NCI-H2196 treated with DMSO at 0.1 percent for 48 hours (cell line): ENCODE measurements around the gene IL6R.

Experiments
- DNase-seq: peaks from one replicate; lab custom pipeline; 2025; ENCODE audit not compliant: unreplicated experiment; lab: John Stamatoyannopoulos, UW

The IL6R gene

DNA sequence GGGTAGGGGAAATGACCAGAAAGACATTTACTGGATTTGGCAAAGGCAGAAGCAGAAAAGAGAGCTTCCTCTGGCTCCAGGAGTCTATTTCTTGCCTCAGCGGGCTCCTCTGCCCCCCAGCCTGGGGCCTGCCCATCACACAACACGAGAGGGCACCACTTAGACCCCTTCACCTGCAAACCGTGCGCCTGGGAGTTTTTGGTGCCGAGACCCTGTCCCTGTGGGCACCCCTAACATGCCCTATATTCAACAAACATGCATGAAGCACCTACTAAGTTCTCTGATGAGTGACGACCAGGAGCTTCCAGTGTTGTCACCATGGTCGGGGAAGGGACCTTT is 18.8 kb downstream of the IL6R start:
- no peak for DNase-seq

- no peak for DNase-seq
Measured at GRCh38 chr1:154425172-154425571, 20.0 kb downstream of the IL6R start.

- peak; percentile 64 for DNase-seq
Measured at GRCh38 chr1:154427173-154428139, 22.3 kb downstream of the IL6R start.

- no peak for DNase-seq
Measured at GRCh38 chr1:154429118-154429517, 24.0 kb downstream of the IL6R start.

DNA sequence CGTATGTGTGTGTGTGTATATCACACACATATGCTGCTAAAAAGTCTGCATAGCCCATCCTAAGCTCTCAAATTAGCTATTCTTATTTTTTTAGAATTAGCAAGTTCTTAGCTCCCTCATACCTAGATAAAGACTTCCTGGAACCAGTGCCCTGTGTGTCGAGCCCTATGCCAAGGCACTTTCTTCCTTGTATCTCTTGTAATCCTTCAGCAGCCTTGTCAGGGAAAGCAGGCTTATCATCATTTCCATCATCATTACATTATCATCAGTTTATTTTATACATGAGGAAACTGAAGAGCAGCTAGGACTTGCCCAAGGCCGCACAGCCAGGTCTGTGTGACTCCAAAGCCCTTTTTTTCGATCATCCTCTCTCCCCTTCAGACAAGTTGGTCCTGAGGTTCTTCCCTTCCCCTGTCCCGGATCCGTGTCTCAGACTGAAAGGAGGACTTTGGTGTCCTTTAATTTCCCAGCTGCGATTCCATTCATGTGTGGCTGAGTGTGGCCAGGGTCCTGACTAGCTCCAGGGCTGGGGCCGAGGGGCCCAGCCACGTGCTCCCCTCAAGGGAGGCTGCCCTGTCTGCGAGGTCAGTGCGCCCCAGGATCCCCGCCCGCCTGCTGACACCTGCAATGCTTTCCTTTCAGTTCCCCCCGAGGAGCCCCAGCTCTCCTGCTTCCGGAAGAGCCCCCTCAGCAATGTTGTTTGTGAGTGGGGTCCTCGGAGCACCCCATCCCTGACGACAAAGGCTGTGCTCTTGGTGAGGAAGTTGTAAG is 24.9 kb downstream of the IL6R start:
- no peak for DNase-seq

DNA sequence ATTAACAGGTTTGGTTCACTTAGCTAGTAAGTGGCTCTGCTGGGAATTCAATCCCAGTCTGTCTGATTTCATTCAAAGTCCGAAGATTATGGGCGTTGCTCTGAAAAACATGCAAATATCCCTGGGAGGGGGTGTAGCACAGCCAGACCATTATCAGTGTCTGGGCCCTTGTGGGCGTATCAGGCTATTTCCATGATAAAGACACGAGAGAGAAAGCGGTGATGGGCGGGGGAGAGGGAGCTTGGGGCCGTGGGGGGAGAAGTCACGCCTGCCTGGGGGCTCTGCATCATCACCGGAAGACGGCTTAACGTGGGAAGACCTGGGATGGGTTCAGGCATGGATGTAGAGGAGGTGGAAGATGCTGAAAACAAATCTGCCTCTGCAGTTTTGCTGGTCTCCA is 25.8 kb downstream of the IL6R start:
- DNase-seq: no peak

- DNase-seq: no peak
Measured at GRCh38 chr1:154431586-154432373, 26.6 kb downstream of the IL6R start.

- no peak for DNase-seq
Measured at GRCh38 chr1:154433161-154433764, 28.1 kb downstream of the IL6R start.

DNA sequence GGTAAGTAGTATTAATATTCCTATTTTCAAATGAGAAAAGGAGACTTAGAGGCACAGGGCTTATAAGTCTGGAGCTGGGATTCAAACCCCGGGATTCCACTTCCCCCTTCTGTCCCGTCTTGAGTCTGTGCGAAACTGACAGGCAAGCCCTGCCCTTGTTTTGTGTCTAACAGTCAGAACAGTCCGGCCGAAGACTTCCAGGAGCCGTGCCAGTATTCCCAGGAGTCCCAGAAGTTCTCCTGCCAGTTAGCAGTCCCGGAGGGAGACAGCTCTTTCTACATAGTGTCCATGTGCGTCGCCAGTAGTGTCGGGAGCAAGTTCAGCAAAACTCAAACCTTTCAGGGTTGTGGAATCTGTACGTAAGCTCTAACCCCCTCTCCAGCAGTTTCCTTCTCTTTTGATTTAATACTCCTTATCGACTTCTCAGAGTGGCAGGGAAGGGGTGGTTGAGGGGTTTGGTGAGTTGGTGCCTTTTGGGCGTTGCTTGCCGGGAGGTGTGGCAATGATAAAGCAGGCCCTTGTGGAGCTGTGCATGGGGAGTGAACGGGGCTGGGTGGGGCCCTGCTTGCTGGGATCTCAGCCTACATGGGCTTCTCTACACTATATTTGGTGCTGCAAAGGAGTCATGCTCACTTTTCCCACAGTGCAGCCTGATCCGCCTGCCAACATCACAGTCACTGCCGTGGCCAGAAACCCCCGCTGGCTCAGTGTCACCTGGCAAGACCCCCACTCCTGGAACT is 29.4 kb downstream of the IL6R start:
- DNase-seq: no peak

DNA sequence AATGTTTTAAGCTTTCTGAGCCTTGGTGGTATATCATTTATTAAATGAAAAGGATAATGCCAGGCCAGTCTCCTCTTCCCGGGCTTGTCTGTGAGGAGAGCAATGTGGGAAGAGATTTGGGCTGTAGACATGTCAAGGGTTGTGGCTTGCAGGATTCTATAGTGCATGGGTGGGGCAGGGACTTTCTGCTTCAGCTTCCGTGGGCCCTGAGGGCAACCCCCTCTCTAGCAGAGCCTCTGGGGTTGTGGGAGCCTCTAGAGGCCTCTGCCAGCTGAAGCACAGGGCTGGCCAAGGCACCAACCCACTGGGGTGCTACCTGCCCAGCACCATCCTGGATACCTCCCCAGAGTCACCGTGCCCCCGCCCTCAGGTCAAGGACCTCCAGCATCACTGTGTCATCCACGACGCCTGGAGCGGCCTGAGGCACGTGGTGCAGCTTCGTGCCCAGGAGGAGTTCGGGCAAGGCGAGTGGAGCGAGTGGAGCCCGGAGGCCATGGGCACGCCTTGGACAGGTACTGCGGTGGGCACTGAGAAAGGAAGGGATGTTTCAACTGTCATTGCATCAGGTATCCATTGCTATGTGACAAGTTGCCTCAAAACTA is 30.6 kb downstream of the IL6R start:
- no peak for DNase-seq

DNA sequence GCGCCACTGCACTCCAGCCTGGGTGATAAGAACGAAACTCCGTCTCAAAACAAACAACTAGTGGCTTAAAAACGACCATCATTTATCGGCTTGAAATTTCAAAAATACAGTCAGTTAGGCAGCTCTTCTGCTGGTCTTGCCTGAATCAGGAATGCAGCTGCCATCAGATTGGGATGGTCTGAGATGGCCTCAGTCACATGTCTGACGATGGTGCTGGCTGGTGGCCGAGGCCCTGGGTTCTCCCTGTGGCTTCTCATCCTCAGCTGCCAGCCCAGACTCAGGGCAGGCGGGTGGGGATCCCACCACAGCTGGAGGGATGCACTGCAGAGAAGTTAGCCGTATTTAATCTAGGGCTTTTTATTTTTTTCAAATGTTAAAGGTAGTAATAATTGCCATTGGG is 31.3 kb downstream of the IL6R start:
- DNase-seq: no peak

DNA sequence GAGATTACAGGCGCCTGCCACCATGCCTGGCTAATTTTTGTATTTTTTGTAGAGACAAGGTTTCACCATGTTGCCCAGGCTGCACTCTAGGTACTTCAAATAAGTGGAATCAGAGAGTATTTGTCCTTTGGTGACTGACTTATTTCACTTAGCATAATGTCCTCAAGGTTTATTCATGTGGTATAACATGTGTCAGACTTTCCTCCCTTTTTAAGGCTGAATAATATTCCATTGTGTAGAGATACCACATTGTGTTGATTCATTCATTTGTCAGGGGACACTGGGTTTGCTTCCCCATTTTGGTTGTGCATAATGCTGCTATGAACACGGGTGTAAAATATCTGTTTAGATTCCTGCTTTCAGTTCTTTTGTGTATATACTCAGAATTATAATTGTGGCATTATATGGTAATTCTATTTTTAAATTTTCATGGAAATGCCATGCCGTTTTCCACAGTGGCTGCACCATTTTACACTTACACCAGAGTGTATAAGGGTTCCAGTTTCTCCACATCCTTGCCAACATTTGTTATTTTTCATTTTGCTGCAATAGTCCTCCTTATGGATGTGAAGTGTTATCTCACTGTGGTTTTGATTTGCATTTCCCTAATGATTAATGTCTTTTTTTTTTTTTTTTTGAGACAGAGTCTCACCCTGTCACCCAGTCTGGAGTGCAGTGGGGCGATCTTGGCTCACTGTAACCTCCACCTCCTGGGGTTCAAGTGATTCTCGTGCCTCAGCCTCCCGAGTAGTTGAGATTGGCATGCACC is 35.1 kb downstream of the IL6R start:
- no peak for DNase-seq

DNA sequence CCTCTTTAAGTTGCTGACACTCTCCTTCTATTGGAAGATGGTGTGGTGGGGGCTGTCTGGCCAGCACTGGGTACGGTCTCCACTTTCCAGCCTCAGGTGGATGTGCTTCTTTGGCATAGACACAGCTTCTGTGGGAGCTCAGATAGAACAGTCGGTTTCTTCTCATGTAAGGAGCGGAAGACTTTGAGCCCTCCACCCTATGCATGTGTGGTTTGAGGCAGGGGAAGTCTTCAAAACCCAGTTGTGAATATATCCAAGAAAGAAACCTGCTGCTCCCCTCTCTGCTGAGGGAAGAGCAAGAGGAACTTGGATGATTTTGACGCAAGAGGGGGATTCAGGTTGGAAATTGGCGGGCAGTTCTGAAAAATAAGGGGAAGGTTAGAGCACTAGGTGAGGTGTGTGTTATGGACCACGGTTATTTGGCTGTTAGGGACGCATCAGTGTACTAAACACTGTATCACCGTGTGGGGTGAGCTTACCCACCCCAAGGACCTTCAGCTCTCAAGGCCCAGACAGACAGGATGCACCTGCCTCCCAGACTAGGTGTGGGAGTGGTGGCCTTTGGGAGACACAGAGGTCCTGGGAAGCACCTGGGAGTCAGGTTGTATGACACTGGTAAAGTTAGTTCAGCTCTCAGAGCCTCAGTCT is 36.2 kb downstream of the IL6R start:
- no peak for DNase-seq

DNA sequence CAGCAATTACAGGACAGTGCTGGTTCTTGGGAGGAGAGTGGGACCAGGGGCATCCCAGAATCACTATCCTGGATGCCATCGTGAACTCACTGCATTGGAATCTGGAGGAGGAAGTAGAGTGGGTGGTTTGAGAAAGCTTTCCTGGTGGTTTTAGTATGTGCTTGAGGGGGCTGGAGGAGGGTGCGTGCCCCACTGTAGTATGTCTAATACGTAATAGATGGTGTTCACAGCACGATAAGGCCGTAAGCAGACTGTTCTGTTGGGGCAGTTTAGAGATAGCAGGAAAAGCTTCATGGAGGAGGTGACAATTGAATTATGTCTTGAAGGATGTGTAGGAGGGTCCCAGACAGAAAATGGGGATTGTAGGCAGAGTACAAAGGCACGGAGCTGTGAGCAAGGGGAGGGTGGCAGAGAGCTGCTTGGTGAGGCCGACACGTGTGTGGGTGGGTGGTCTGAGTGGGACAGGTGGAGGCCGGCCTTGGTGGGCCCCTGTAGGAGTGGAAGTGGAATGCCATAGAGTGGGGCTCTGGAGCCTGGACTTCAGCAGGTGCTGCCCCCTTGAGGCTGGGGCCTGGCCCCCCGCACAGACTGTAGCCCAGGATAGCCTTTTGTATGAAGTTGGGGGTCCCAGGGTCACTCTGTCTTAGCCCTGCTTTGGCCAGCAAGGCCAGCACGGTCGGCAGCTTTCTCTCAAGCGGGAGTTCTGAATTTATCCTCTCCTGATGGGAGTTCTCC is 37.0 kb downstream of the IL6R start:
- DNase-seq: no peak

DNA sequence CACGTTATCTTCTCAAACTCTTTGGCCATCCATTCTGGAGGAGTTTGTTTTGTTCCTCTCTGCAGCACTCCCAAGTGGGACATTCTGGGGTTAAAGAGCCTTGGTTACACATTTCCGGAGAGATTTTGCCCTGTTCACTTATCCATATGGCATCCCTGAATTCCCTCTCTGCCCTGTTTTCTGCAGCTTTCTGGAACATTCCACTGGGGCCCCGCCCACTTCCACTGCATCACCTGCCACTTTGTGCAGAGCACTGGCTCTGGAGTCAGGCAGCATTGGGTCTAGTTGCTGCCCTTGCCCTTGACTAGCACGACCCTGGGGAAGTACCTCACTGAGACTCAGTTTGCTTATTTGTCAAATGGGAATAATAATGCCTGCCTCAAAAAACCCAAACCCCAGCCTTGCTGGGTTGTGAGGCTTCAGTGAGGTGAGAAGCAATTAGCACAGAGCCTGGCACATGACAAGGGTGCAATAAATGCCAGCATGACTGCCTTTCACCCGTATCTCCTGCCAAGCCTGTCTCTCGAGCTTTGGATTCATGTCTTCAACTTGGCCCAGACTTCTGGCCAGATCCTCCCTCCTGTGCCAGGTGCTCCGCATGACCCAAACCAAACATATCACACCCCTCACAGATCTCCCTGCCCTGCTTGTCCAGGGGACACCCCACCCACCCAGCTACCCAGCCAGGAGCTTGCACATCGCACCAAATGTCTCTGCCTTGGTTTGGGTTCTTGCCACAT is 38.3 kb downstream of the IL6R start:
- no peak for DNase-seq

DNA sequence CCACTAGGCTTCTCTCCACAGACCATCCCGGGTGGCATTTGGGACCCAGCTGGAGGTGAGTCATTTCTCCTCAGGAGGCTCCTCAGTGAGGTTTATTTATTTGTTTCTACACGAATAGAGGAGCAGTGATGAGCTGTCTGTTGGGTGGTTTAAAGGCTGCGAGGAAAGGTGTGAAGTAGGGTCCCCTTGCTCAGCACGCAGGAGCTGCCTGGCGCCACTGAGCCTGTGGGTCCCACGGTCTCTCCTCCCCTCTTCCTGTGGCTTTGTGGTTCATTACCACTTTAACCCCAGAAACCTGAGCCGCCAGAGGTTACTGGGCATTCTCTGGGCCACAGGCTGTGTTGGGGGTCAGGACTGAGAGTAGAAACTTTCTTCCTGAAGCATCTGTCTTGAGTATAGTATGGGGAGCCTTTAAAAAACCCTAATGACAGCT is 39.9 kb downstream of the IL6R start:
- DNase-seq: no peak

- DNase-seq: no peak
Measured at GRCh38 chr1:154446292-154446691, 41.1 kb downstream of the IL6R start.
